Neural cell (in vitro differentiated cells): ENCODE data around the gene ZC3H4. TPM values are rescaled to one million over a fixed set of nuclear protein-coding genes. Genes with fewer than 3 reads are reported as not detected.
A peak's percentile ranks its signal among the peaks of the same experiment; 100 is the strongest.

Experiments
- H2AFZ ChIP-seq: fragments of 200-600, 300-800 bp; sonication (generic), shearing (Covaris generic); 2 replicates; pipeline ENCODE4 v1.6.0; 2014; ENCODE audit warnings: low read depth, mild to moderate bottlenecking, antibody characterized with exemption, low read length, moderate library complexity
- H3F3A ChIP-seq: fragments of 200-600 bp; shearing (Covaris generic); 2 replicates; pipeline ENCODE4 v1.6.1; 2016; ENCODE audit warnings: mild to moderate bottlenecking, moderate library complexity, mixed read lengths, antibody characterized with exemption, low read length; ENCODE audit not compliant: insufficient read depth, poor library complexity, severe bottlenecking
- H3K27ac ChIP-seq: fragments of 200-600, 300-800 bp; sonication (generic), shearing (Covaris generic); 2 replicates; pipeline ENCODE4 v1.5.1; 2014; ENCODE audit warnings: mild to moderate bottlenecking, low read length, moderate library complexity
- H3K27me3 ChIP-seq: fragments of 300-800, 200-600 bp; sonication (generic), shearing (Covaris generic); 2 replicates; pipeline ENCODE4 v1.6.0; 2014; ENCODE audit warnings: mild to moderate bottlenecking, low read depth, low read length, moderate library complexity; ENCODE audit not compliant: insufficient read depth
- H3K36me3 ChIP-seq: fragments of 300-800, 200-600 bp; sonication (generic), shearing (Covaris generic); 2 replicates; pipeline ENCODE4 v1.5.1; 2014; ENCODE audit warnings: mild to moderate bottlenecking, antibody characterized with exemption, low read length, moderate library complexity; ENCODE audit not compliant: insufficient read depth
- H3K4me2 ChIP-seq: fragments of 300-800, 200-600 bp; sonication (generic), shearing (Covaris generic); 2 replicates; pipeline ENCODE4 v1.6.0; 2014; ENCODE audit warnings: mild to moderate bottlenecking, low read length
- H3K4me3 ChIP-seq: fragments of 300-800, 200-600 bp; sonication (generic), shearing (Covaris generic); 2 replicates; pipeline ENCODE4 v1.5.1; 2014; ENCODE audit warnings: mild to moderate bottlenecking, low read length, moderate library complexity
- H3K79me2 ChIP-seq: fragments of 200-600 bp; shearing (Covaris generic); replicated peaks from 2 replicates; pipeline ENCODE4 v1.6.0; 2014; ENCODE audit warnings: mild to moderate bottlenecking, low read length, moderate library complexity; ENCODE audit not compliant: insufficient read depth
- H3K9ac ChIP-seq: fragments of 300-800, 200-600 bp; sonication (generic), shearing (Covaris generic); 2 replicates; pipeline ENCODE4 v1.6.1; 2016; ENCODE audit warnings: mild to moderate bottlenecking, low read length, mixed read lengths
- H3K9me2 ChIP-seq: fragments of 200-600 bp; shearing (Covaris generic); 2 replicates; pipeline ENCODE4 v1.6.1; 2016; ENCODE audit warnings: mild to moderate bottlenecking, low read length, mixed read lengths; ENCODE audit not compliant: insufficient read depth
- H3K9me3 ChIP-seq: fragments of 200-600, 300-800 bp; sonication (generic), shearing (Covaris generic); 2 replicates; pipeline ENCODE4 v1.6.1; 2016; ENCODE audit warnings: mild to moderate bottlenecking, mixed run types, low read length, moderate library complexity, mixed read lengths
- H4K20me1 ChIP-seq: fragments of 200-600 bp; shearing (Covaris generic); 2 replicates; pipeline ENCODE4 v1.6.1; 2016; ENCODE audit warnings: mild to moderate bottlenecking, mixed run types; ENCODE audit not compliant: insufficient read depth
- CTCF ChIP-seq: fragments of 450-650 bp; IDR thresholded peaks from 2 replicates; pipeline ENCODE4 v1.5.1; 2014; ENCODE audit warnings: antibody characterized with exemption, mild to moderate bottlenecking, moderate library complexity; ENCODE audit not compliant: poor library complexity, severe bottlenecking
- EP300 ChIP-seq: fragments of 450-650 bp; conservative IDR thresholded peaks from 2 replicates; pipeline ENCODE4 v1.6.1; 2014; ENCODE audit warnings: antibody characterized with exemption, mild to moderate bottlenecking, moderate library complexity; ENCODE audit not compliant: poor library complexity, severe bottlenecking
- EZH2 ChIP-seq: fragments of 200-600, 300-800 bp; shearing (Covaris generic), sonication (generic); IDR thresholded peaks from 2 replicates; pipeline ENCODE4 v1.6.1; 2014; ENCODE audit warnings: antibody characterized with exemption, low read length, borderline replicate concordance, mild to moderate bottlenecking; ENCODE audit not compliant: insufficient read depth, poor library complexity, severe bottlenecking
- MXI1 ChIP-seq: fragments of 450-650 bp; conservative IDR thresholded peaks from 2 replicates; pipeline ENCODE4 v1.6.1; 2014; ENCODE audit warnings: antibody characterized with exemption, mild to moderate bottlenecking; ENCODE audit not compliant: poor library complexity, severe bottlenecking
- POLR2AphosphoS5 ChIP-seq: IDR thresholded peaks from 2 replicates; pipeline ENCODE4 v1.6.1; 2012
- RAD21 ChIP-seq: fragments of 450-650 bp; conservative IDR thresholded peaks from 2 replicates; pipeline ENCODE4 v1.6.1; 2014; ENCODE audit warnings: antibody characterized with exemption, mild to moderate bottlenecking, moderate library complexity
- REST ChIP-seq: IDR thresholded peaks from 2 replicates; pipeline ENCODE4 v1.6.1; 2012; ENCODE audit warnings: borderline replicate concordance
- SMC3 ChIP-seq: fragments of 450-650 bp; conservative IDR thresholded peaks from 2 replicates; pipeline ENCODE4 v1.6.1; 2014; ENCODE audit warnings: antibody characterized with exemption, mild to moderate bottlenecking, moderate library complexity; ENCODE audit not compliant: poor library complexity
- TAF1 ChIP-seq: IDR thresholded peaks from 2 replicates; pipeline ENCODE4 v1.6.1; 2012; ENCODE audit warnings: low read depth
- polyA plus RNA-seq: library from polyadenylated mRNA; depleted of rRNA; stranded (reverse); fragments of >200 nt; gene quantifications from 2 replicates; pipeline ENCODE4 v1.2.3, GENCODE V29; 2014

The ZC3H4 gene
- polyA plus RNA-seq, 1 donor from 2014 or later, result 5.1 TPM

- no peak overlapping the region for H3K4me3 ChIP-seq
- H3F3A ChIP-seq, result no peaks in the 10 kb centered on the region
- no peak for TF ChIP-seq EZH2
- no peak for TF ChIP-seq CTCF
- TF ChIP-seq POLR2AphosphoS5, result no peak
- TF ChIP-seq EP300, result no peak
- no peak for TF ChIP-seq RAD21
- no peak for TF ChIP-seq MXI1
- H3K27ac ChIP-seq, result no peak overlapping the region
- H3K9me3 ChIP-seq, result no peaks in the 10 kb centered on the region
- no peak overlapping the region for H3K4me2 ChIP-seq
- no peaks in the 10 kb centered on the region for H3K79me2 ChIP-seq
- H3K9me2 ChIP-seq, result no peaks in the 10 kb centered on the region
- no peaks in the 10 kb centered on the region for H4K20me1 ChIP-seq
- no peak overlapping the region for H3K9ac ChIP-seq
- no peaks in the 10 kb centered on the region for H3K27me3 ChIP-seq
- no peaks in the 10 kb centered on the region for H3K36me3 ChIP-seq
- H2AFZ ChIP-seq, result no peak overlapping the region
These were observed 12.0 kb upstream of the ZC3H4 start for GRCh38 chr19:47125669-47125938.

- Histone ChIP-seq H3K27ac (peak overlapping the region; percentile 1), H2AFZ (no peak overlapping the region), H3K36me3 (no peaks in the 10 kb centered on the region), H3K4me3 (no peak overlapping the region), H3K27me3 (no peaks in the 10 kb centered on the region), H3K79me2 (no peaks in the 10 kb centered on the region), H3K9ac (no peak overlapping the region), H3K9me3 (no peaks in the 10 kb centered on the region), H3K4me2 (no peak overlapping the region), H3F3A (no peaks in the 10 kb centered on the region), H4K20me1 (no peaks in the 10 kb centered on the region), H3K9me2 (no peaks in the 10 kb centered on the region)
- peak; percentile 82 for TF ChIP-seq RAD21
- TF ChIP-seq TAF1, result no peak
- TF ChIP-seq EZH2, result no peak
- TF ChIP-seq SMC3, result peak; percentile 77
- peak; percentile 84 for TF ChIP-seq CTCF
- TF ChIP-seq EP300, result no peak
- no peak for TF ChIP-seq POLR2AphosphoS5
- TF ChIP-seq MXI1, result no peak
- TF ChIP-seq REST, result no peak
These were observed 11.5 kb upstream of the ZC3H4 start for GRCh38 chr19:47124937-47125668.
